K562 (cell line): ENCODE results near the gene NUP210. TPM values are rescaled to one million over a fixed set of nuclear protein-coding genes. Genes with fewer than 3 reads are reported as not detected.
"Not testable (repeated sequence)": the region's sequence is repeated elsewhere in the genome, so short reads cannot be mapped to it uniquely, and the experiment has no call there.

Experiments
- DDX20 ChIP-seq: fragments of 450-650 bp; IDR thresholded peaks from 2 replicates; pipeline ENCODE4 v1.6.1; 2016; ENCODE audit warnings: missing genetic modification characterization, low read depth, mild to moderate bottlenecking, missing compliant biosample characterization, moderate library complexity
- DMBX1 ChIP-seq: fragments of 250-450 bp; sonication (Bioruptor Pico); IDR thresholded peaks from 2 replicates; pipeline ENCODE4 v1.8.0; 2022; ENCODE audit warnings: inconsistent platforms, mild to moderate bottlenecking, moderate library complexity, borderline replicate concordance
- PYGO2 ChIP-seq: fragments of 450-650 bp; IDR thresholded peaks from 2 replicates; pipeline ENCODE4 v1.6.1; 2016; ENCODE audit warnings: mild to moderate bottlenecking, missing genetic modification characterization, moderate library complexity, missing compliant biosample characterization
- SRF ChIP-seq, 2 experiments: fragments of 250-450, 450-650 bp in 1 of 2; sonication (Bioruptor Pico) in 1 of 2; sonication (generic) in 1 of 2; formaldehyde crosslinking; IDR thresholded peaks; 2 replicates each; pipeline versions ENCODE4 v1.5.0 to v1.5.1; 2020 to 2022; ENCODE audit warnings: mild to moderate bottlenecking in 1 of 2, missing genetic modification reagents in 1 of 2
- TOE1 ChIP-seq, 2 experiments: fragments of 450-650 bp in 1 of 2; sonication (generic) in 1 of 2; formaldehyde crosslinking in 1 of 2; IDR thresholded peaks; 2 replicates each; pipeline versions ENCODE4 v1.7.1 to v1.8.0; 2016 to 2022; ENCODE audit warnings: borderline replicate concordance in 2 of 2, mild to moderate bottlenecking in 2 of 2, antibody characterized with exemption in 1 of 2, inconsistent platforms in 1 of 2, low read depth in 1 of 2, missing genetic modification reagents in 1 of 2, moderate library complexity in 1 of 2
- ZNF589 ChIP-seq: fragments of 200-800 bp; sonication (Bioruptor generic); IDR thresholded peaks from 2 replicates; pipeline ENCODE4 v1.6.1; 2016; ENCODE audit warnings: low read depth, missing genetic modification characterization, missing compliant biosample characterization
- polyA plus RNA-seq, 8 experiments: library from polyadenylated mRNA; depleted of rRNA in 4 of 8; stranded (reverse) in 5 of 8; unstranded in 3 of 8; fragments of >200 nt; fragmentation: Nextera tagmentation in 2 of 8; fragmentation: Illumina TruSeq in 1 of 8; extraction: Ambion mirVana in 2 of 8; extraction: Trizol in 1 of 8; gene quantifications; 2 replicates each; pipeline versions ENCODE4 v1.2.1 to v1.2.3, GENCODE V29; 2011 to 2014; ENCODE audit warnings: inconsistent platforms in 1 of 8, missing spikeins in 1 of 8
- total RNA-seq, 7 experiments: library from RNA; depleted of rRNA in 6 of 7; stranded (reverse); fragments of >200 nt in 6 of 7; fragmentation: Illumina TruSeq in 2 of 7; extraction: Trizol in 2 of 7; gene quantifications; 2 replicates each; pipeline versions ENCODE4 v1.2.1 to v1.2.3, GENCODE V29; 2011 to 2021; ENCODE audit warnings: low replicate concordance in 1 of 7
- TF ChIP-seq, protein P1 (sequence below), 2 experiments: fragments of 450-650 bp in 1 of 2; sonication (generic) in 1 of 2; formaldehyde crosslinking in 1 of 2; IDR thresholded peaks in 1 of 2; conservative IDR thresholded peaks in 1 of 2; 2 replicates each; pipeline versions ENCODE4 v1.6.1 to v1.8.1; 2016 to 2023; ENCODE audit warnings: mild to moderate bottlenecking in 2 of 2, moderate library complexity in 2 of 2, inconsistent platforms in 1 of 2, missing genetic modification reagents in 1 of 2
- TF ChIP-seq, protein P2 (sequence below): fragments of 450-650 bp; conservative IDR thresholded peaks from 2 replicates; pipeline ENCODE4 v1.6.1; 2016; ENCODE audit warnings: missing genetic modification characterization, low read depth, mild to moderate bottlenecking, control low read depth, missing compliant biosample characterization
- TF ChIP-seq, protein P3 (sequence below): fragments of 450-650 bp; IDR thresholded peaks from 2 replicates; pipeline ENCODE4 v1.6.1; 2016
- TF ChIP-seq, protein P4 (sequence below), 2 experiments: IDR thresholded peaks in 1 of 2; conservative IDR thresholded peaks in 1 of 2; 2 replicates each; pipeline ENCODE4 v1.6.1; 2016; ENCODE audit warnings: low read depth in 2 of 2, mild to moderate bottlenecking in 1 of 2, missing compliant biosample characterization in 1 of 2, missing genetic modification characterization in 1 of 2, moderate library complexity in 1 of 2
- TF ChIP-seq, protein P5 (sequence below): fragments of 250-450 bp; sonication (Bioruptor Pico); IDR thresholded peaks from 2 replicates; pipeline ENCODE4 v1.4.0; 2020

NUP210 gene
- total and polyA plus RNA-seq, 9 of the 15 experiments (the other 6 are each of a cell fraction or from before 2014, with no cell fraction given): 1.2 to 138 (median 44.0) TPM

DNA sequence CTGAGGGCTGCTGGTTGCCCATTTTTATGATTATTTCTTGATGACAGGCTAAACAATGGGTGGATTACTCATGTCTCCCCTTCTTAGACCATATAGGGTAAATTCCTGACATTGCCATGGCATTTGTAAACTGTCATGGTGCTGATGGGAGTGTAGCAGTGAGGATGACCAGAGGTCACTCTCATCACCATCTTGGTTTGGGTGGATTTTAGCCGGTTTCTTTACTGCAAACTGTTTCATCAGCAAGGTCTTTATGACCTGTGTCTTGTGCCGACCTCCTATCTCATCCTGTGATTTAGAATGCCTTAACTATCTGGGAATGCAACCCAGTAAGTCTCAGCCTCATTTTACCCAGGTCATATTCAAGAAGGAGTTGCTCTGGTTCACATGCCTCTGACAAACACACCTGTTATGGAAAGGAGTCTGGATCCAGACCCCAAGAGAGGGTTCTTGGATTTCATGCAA is 10.3 kb upstream of the NUP210 start (continued):
- TF ChIP-seq, protein P1, sequence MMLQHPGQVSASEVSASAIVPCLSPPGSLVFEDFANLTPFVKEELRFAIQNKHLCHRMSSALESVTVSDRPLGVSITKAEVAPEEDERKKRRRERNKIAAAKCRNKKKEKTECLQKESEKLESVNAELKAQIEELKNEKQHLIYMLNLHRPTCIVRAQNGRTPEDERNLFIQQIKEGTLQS (IDR thresholded peaks at IDR 0.05): peak; percentile 81
- TF ChIP-seq, protein P1 (CRISPR knock-in tag; conservative IDR thresholded peaks at IDR 0.05): not testable (repeated sequence)
- TF ChIP-seq ZNF589 (CRISPR knock-in tag) (peak; percentile 52; the same call in 1 of the 2 replicates), PYGO2 (tag) (0 out of 2 replicates have a peak, but pooled peaks have one; percentile 67), DMBX1 (peak; percentile 78; the same call in 1 of the 2 replicates), TOE1 (IDR thresholded peaks at IDR 0.05; ENCODE audit: borderline replicate concordance) (peak; percentile 15; the same call in 1 of the 2 replicates), SRF (CRISPR knock-in tag; IDR thresholded peaks at IDR 0.05) (0 out of 4 replicates have a peak, but pooled peaks of 1 of the 2 experiments have one; percentile 25), DDX20 (tag) (peak; percentile 14; the same call in 1 of the 2 replicates)
- TF ChIP-seq, protein P2, sequence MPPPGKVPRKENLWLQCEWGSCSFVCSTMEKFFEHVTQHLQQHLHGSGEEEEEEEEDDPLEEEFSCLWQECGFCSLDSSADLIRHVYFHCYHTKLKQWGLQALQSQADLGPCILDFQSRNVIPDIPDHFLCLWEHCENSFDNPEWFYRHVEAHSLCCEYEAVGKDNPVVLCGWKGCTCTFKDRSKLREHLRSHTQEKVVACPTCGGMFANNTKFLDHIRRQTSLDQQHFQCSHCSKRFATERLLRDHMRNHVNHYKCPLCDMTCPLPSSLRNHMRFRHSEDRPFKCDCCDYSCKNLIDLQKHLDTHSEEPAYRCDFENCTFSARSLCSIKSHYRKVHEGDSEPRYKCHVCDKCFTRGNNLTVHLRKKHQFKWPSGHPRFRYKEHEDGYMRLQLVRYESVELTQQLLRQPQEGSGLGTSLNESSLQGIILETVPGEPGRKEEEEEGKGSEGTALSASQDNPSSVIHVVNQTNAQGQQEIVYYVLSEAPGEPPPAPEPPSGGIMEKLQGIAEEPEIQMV (tag): peak; percentile 64
- TF ChIP-seq, protein P3, sequence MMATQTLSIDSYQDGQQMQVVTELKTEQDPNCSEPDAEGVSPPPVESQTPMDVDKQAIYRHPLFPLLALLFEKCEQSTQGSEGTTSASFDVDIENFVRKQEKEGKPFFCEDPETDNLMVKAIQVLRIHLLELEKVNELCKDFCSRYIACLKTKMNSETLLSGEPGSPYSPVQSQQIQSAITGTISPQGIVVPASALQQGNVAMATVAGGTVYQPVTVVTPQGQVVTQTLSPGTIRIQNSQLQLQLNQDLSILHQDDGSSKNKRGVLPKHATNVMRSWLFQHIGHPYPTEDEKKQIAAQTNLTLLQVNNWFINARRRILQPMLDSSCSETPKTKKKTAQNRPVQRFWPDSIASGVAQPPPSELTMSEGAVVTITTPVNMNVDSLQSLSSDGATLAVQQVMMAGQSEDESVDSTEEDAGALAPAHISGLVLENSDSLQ: peak; percentile 25; the same call in 1 of the 2 replicates
- TF ChIP-seq, protein P4, sequence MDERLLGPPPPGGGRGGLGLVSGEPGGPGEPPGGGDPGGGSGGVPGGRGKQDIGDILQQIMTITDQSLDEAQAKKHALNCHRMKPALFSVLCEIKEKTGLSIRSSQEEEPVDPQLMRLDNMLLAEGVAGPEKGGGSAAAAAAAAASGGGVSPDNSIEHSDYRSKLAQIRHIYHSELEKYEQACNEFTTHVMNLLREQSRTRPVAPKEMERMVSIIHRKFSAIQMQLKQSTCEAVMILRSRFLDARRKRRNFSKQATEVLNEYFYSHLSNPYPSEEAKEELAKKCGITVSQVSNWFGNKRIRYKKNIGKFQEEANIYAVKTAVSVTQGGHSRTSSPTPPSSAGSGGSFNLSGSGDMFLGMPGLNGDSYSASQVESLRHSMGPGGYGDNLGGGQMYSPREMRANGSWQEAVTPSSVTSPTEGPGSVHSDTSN (CRISPR knock-in tag; IDR thresholded peaks at IDR 0.05; ENCODE audit: low read depth): not testable (repeated sequence)
- TF ChIP-seq, protein P4 (tag; conservative IDR thresholded peaks at IDR 0.05; ENCODE audit: low read depth): 0 out of 2 replicates have a peak, but pooled peaks have one; percentile 25
- not testable (repeated sequence) for TF ChIP-seq TOE1 (CRISPR knock-in tag; IDR thresholded peaks at IDR 0.05; ENCODE audit: borderline replicate concordance, low read depth)
- TF ChIP-seq, protein P5, sequence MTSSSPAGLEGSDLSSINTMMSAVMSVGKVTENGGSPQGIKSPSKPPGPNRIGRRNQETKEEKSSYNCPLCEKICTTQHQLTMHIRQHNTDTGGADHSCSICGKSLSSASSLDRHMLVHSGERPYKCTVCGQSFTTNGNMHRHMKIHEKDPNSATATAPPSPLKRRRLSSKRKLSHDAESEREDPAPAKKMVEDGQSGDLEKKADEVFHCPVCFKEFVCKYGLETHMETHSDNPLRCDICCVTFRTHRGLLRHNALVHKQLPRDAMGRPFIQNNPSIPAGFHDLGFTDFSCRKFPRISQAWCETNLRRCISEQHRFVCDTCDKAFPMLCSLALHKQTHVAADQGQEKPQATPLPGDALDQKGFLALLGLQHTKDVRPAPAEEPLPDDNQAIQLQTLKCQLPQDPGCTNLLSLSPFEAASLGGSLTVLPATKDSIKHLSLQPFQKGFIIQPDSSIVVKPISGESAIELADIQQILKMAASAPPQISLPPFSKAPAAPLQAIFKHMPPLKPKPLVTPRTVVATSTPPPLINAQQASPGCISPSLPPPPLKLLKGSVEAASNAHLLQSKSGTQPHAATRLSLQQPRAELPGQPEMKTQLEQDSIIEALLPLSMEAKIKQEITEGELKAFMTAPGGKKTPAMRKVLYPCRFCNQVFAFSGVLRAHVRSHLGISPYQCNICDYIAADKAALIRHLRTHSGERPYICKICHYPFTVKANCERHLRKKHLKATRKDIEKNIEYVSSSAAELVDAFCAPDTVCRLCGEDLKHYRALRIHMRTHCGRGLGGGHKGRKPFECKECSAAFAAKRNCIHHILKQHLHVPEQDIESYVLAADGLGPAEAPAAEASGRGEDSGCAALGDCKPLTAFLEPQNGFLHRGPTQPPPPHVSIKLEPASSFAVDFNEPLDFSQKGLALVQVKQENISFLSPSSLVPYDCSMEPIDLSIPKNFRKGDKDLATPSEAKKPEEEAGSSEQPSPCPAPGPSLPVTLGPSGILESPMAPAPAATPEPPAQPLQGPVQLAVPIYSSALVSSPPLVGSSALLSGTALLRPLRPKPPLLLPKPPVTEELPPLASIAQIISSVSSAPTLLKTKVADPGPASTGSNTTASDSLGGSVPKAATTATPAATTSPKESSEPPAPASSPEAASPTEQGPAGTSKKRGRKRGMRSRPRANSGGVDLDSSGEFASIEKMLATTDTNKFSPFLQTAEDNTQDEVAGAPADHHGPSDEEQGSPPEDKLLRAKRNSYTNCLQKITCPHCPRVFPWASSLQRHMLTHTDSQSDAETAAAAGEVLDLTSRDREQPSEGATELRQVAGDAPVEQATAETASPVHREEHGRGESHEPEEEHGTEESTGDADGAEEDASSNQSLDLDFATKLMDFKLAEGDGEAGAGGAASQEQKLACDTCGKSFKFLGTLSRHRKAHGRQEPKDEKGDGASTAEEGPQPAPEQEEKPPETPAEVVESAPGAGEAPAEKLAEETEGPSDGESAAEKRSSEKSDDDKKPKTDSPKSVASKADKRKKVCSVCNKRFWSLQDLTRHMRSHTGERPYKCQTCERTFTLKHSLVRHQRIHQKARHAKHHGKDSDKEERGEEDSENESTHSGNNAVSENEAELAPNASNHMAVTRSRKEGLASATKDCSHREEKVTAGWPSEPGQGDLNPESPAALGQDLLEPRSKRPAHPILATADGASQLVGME (CRISPR knock-in tag): peak; percentile 75; the same call in 1 of the 2 replicates
